Mesothelial cell of epicardium (in vitro differentiated cells): ENCODE results near the gene DIS3L2. TPM values are rescaled to one million over a fixed set of nuclear protein-coding genes. Genes with fewer than 3 reads are reported as not detected.

ENCODE experiments used
- DNase-seq, 2 experiments: peaks; one replicate each; pipeline ENCODE4 v3.0.0; 2021; ENCODE audit warnings: low spot score in 2 of 2; ENCODE audit not compliant: unreplicated experiment in 2 of 2
- H3K27ac Mint-ChIP-seq: 2 replicates; pipeline ENCODE4 v1.8.0; 2021; ENCODE audit warnings: mixed read lengths
- H3K27me3 Mint-ChIP-seq: 2 replicates; pipeline ENCODE4 v1.8.0; 2021; ENCODE audit warnings: low read depth, mixed read lengths
- H3K36me3 Mint-ChIP-seq: 2 replicates; pipeline ENCODE4 v1.8.0; 2021; ENCODE audit warnings: mixed read lengths
- H3K4me1 Mint-ChIP-seq: 2 replicates; pipeline ENCODE4 v1.8.0; 2021; ENCODE audit warnings: mixed read lengths
- H3K4me3 Mint-ChIP-seq: 2 replicates; pipeline ENCODE4 v1.8.0; 2021; ENCODE audit warnings: mild to moderate bottlenecking, moderate library complexity, mixed read lengths
- H3K9me3 Mint-ChIP-seq: 2 replicates; pipeline ENCODE4 v1.8.0; 2021; ENCODE audit warnings: mixed read lengths
- total RNA-seq: library from RNA; stranded (reverse); gene quantifications from 3 replicates; pipeline ENCODE4 v1.2.1, GENCODE V29; 2021
- TF ChIP-seq, protein P1 (sequence below): fragments of 200-600 bp; sonication (generic); IDR thresholded peaks from one replicate; pipeline ENCODE4 v1.5.0; 2021; ENCODE audit warnings: antibody characterized with exemption; ENCODE audit not compliant: unreplicated experiment

DIS3L2 gene
- total RNA-seq, 1 donor from 2014 or later, result 74.4 TPM

DNA sequence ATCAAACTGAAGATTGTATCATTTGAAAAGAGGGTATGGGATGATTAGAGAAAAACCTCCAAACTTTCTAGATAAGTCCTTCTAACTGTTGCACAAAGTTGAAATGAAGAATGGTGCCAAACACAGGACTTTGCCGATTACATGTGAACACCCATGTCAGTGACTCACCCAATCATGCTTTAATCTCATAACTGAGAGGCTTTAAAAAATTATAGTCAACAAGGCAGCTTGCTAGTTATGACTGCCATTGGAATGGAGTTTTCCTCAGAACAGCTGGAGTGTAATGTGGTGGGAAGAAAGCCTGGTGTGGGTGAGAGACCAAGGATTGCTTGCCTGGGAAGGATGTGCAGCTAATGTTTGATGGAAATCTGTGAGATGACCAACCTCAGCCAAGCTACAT is 318.8 kb downstream of the DIS3L2 start:
- no peak overlapping the region for H3K27ac Mint-ChIP-seq
- peaks cover 14% of the 10 kb centered on the region for H3K9me3 Mint-ChIP-seq
- DNase-seq, result no peak
- peaks cover 26% of the 10 kb centered on the region for H3K36me3 Mint-ChIP-seq
- no peaks in the 10 kb centered on the region for H3K4me1 Mint-ChIP-seq
- TF ChIP-seq, protein P1, sequence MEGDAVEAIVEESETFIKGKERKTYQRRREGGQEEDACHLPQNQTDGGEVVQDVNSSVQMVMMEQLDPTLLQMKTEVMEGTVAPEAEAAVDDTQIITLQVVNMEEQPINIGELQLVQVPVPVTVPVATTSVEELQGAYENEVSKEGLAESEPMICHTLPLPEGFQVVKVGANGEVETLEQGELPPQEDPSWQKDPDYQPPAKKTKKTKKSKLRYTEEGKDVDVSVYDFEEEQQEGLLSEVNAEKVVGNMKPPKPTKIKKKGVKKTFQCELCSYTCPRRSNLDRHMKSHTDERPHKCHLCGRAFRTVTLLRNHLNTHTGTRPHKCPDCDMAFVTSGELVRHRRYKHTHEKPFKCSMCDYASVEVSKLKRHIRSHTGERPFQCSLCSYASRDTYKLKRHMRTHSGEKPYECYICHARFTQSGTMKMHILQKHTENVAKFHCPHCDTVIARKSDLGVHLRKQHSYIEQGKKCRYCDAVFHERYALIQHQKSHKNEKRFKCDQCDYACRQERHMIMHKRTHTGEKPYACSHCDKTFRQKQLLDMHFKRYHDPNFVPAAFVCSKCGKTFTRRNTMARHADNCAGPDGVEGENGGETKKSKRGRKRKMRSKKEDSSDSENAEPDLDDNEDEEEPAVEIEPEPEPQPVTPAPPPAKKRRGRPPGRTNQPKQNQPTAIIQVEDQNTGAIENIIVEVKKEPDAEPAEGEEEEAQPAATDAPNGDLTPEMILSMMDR, result no peak
- no peaks in the 10 kb centered on the region for H3K27me3 Mint-ChIP-seq
- H3K4me3 Mint-ChIP-seq, result no peak overlapping the region

DNA sequence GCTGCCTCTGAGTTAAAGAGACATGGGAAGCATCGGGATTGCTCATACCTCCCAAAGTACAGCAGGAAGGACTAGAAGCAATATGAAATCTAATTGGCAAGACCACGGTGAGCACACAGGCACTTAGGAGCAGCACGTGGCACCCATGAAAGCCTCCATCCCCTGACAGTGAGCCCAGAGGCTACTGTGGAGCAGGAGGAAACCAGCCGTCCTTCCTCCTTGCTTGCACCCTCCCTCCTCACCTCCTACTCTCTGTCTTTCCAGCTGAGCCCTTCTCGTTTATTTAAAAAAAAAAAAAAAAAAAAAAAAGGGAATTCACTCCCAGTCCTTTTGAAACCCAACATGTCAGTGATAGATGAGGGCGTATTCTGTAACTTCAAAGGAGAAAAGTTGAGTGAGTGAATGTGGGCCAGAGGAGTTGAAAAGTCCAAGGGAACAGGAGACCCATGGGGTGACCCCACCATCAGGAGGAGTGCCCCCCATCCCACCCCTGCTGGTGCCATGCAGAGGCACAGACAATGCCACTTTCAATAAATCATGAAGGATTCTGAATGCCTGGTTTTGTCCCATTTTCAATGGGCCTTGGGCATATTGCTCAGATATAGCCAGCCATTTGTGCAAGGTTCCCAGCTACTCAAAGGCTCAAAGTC is 320.5 kb downstream of the DIS3L2 start:
- Mint-ChIP-seq H3K4me1 (peaks cover 12% of the 10 kb centered on the region), H3K36me3 (peaks cover 26% of the 10 kb centered on the region), H3K27ac (no peak overlapping the region), H3K9me3 (peaks cover 14% of the 10 kb centered on the region), H3K27me3 (no peaks in the 10 kb centered on the region), H3K4me3 (no peak overlapping the region)
- TF ChIP-seq, protein P1, result no peak
- no peak for DNase-seq

DNA sequence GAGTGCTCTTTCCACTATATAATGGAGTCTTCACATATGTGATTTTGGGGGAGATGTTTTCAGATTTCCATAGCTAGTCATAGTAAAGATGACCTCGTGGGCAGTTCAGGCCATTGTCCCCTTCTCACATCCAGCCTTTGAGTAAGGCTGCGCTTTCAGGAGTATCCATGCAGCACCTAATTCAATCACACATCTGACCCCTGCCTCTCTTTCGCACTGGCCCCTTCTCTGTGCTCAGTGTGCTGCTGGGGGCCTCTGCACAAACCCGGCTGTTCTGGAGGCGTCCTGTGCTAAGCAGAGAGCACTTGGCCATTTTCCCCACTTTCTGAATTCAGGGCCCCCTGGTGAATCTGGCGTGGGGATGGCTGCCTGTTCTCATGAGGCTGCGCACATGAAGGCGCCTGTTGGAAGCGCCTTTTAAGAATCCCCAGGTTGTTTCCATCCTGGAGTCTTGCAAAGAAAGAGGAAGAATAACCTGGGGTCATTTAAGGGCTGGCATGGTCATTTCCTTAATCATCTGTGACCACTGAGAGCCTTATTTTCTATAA is 321.1 kb downstream of the DIS3L2 start:
- DNase-seq, result no peak
- Mint-ChIP-seq H3K4me1 (peaks cover 15% of the 10 kb centered on the region), H3K27ac (no peak overlapping the region), H3K27me3 (no peaks in the 10 kb centered on the region), H3K4me3 (no peak overlapping the region), H3K9me3 (peaks cover 14% of the 10 kb centered on the region), H3K36me3 (peaks cover 26% of the 10 kb centered on the region)
- TF ChIP-seq, protein P1, result no peak

DNA sequence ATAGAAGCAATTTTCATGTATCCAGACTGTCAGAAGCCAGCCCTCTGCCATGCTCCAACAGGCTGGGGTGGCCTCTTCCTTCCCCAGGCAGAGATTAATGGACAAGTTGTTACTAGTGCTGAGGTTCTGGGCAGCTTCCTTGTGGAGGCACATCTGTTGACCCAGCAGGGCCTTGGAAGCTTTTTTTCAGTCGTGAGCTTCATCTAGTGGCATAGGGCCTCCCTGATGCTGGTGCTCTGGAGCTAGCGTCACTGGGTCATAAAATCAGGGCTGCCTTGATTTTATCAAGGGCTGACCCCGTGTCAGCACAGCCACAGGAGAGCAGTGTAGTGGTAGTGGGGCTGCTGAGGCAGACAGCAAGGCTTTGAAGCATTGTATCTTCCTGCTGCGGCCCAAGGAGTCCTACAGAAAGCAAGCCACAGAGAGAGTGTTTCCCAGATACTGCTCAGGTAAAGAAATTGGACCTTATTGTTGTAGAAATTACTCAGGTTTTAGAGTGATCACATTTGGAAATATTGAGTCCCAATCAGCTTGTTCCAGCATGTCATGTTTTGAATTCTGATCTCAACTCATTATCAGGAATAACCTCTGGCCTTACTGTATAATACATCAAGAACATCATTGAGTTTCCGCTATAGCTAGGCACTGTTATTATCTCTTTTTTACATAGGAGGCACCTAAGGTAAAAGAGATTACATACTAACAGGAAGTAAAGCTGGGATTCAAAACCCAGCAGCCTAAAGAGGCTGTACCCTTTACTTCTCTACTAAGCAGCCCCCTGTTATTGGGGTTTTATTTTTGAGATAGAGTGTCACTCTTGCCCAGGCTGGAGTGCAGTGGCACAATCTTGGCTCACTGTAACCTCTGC is 324.7 kb downstream of the DIS3L2 start:
- Mint-ChIP-seq H3K27ac (peak overlapping the region; percentile 76), H3K36me3 (peaks cover 3% of the 10 kb centered on the region), H3K27me3 (no peaks in the 10 kb centered on the region), H3K4me3 (no peak overlapping the region), H3K9me3 (no peaks in the 10 kb centered on the region), H3K4me1 (peaks cover 16% of the 10 kb centered on the region)
- DNase-seq, result no peak
- TF ChIP-seq, protein P1, result no peak

DNA sequence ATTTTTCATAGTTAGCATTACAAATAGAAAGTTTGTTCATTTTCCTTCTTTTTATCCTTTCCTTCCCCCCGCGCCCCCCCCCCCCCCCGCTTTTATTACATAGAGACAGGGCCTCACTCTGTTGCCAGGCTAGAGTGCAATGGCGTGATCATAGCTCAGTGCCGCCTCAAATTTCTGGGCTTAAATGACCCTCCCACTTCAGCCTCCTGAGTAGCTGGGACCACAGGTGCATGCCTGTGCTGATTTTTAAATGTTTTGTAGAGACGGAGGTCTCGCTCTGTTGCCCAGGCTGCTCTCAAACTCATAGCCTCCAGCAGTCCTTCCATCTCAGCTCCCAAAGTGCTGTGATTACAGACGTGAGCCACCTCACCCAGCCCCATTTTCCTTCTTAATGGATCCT is 325.8 kb downstream of the DIS3L2 start:
- TF ChIP-seq, protein P1, result no peak
- Mint-ChIP-seq H3K27me3 (no peaks in the 10 kb centered on the region), H3K36me3 (no peaks in the 10 kb centered on the region), H3K27ac (peak overlapping the region; percentile 60), H3K4me3 (no peak overlapping the region), H3K9me3 (no peaks in the 10 kb centered on the region), H3K4me1 (peaks cover 16% of the 10 kb centered on the region)
- DNase-seq, result no peak
